K562 (cell line): ENCODE results near the gene PSG1. TPM values are rescaled to one million over a fixed set of nuclear protein-coding genes. Genes with fewer than 3 reads are reported as not detected.
A peak's percentile ranks its signal among the peaks of the same experiment; 100 is the strongest.

ENCODE experiments used
- ATAC-seq: fragments of 200-7000 bp; cut with Tn5 transposase; 3 replicates; pipeline ENCODE4 v1.9.1; 2020; ENCODE audit warnings: moderate library complexity
- BruUV-seq: library from RNA; stranded (reverse); fragments of 400-500 nt; replicated peaks from 2 replicates; lab custom pipeline; 2021; lab: Mats Ljungman, UMichigan
- CTCF ChIA-PET: fragments of 300-600 bp; formaldehyde crosslinking; extraction: SDS; loops from one replicate; lab custom pipeline; 2021; ENCODE audit warnings: low intra/inter-chr PET ratio; lab: Yijun Ruan, JAX
- POLR2A ChIA-PET: fragments of 300-600, 350-650 bp; sonication (Branson Sonifier 250); formaldehyde crosslinking; extraction: SDS; loops from one replicate; lab custom pipeline; 2021; ENCODE audit warnings: antibody characterized with exemption, inconsistent platforms; lab: Yijun Ruan, JAX
- DNase-seq, 4 experiments: peaks; one replicate each; pipeline versions ENCODE4 v3.0.0 to v3.0.0-alpha.2; 2011 to 2018; ENCODE audit warnings: low spot score in 3 of 4, mixed read lengths in 3 of 4; ENCODE audit errors: extremely low read depth in 1 of 4
- FAIRE-seq: peaks from 2 replicates; lab custom pipeline; 2011; peaks lifted over from hg19 to GRCh38; lab: Jason Lieb, UNC
- H2AFZ ChIP-seq: 2 replicates; pipeline ENCODE4 v1.6.0; 2011; ENCODE audit warnings: low read depth, low read length, control low read depth, inconsistent platforms
- H3K27ac ChIP-seq: fragments of 200-600 bp; 3 replicates; pipeline ENCODE4 v1.8.0; 2011; ENCODE audit warnings: low read depth, mild to moderate bottlenecking, control low read depth, inconsistent platforms, low read length, moderate library complexity, mixed read lengths; ENCODE audit errors: extremely low read depth
- H3K27me3 ChIP-seq, 2 experiments: fragments of 300-600 bp in 1 of 2; 2 replicates in 1 of 2; 3 replicates in 1 of 2; pipeline versions ENCODE4 v1.6.0 to v1.8.0; 2011; ENCODE audit warnings: inconsistent platforms in 2 of 2, low read length in 2 of 2, mild to moderate bottlenecking in 1 of 2, mixed read lengths in 1 of 2, moderate library complexity in 1 of 2; ENCODE audit not compliant: control insufficient read depth in 2 of 2, insufficient read depth in 2 of 2
- H3K36me3 ChIP-seq: fragments of 300-600 bp; 3 replicates; pipeline ENCODE4 v1.8.0; 2011; ENCODE audit warnings: mild to moderate bottlenecking, low read length, inconsistent platforms; ENCODE audit not compliant: control insufficient read depth, insufficient read depth
- H3K4me1 ChIP-seq, 2 experiments: fragments of 200-600 bp in 1 of 2; replicated peaks in 1 of 2; 2 replicates in 1 of 2; 3 replicates in 1 of 2; pipeline versions ENCODE4 v1.5.1 to v1.8.0; 2011; ENCODE audit warnings: inconsistent platforms in 2 of 2, low read length in 2 of 2, mild to moderate bottlenecking in 1 of 2, mixed read lengths in 1 of 2, moderate library complexity in 1 of 2; ENCODE audit not compliant: control insufficient read depth in 2 of 2, insufficient read depth in 2 of 2
- H3K4me2 ChIP-seq: 2 replicates; pipeline ENCODE4 v1.6.1; 2011; ENCODE audit warnings: low read length, control low read depth, inconsistent platforms, mixed read lengths; ENCODE audit not compliant: insufficient read depth
- H3K4me3 ChIP-seq: fragments of 200-600 bp; sonication (generic), shearing (Covaris generic); 2 replicates; pipeline ENCODE4 v1.5.1; 2016; ENCODE audit warnings: control low read depth, inconsistent platforms
- H3K79me2 ChIP-seq: fragments of 200-600 bp; 3 replicates; pipeline ENCODE4 v1.8.0; 2011; ENCODE audit warnings: low read length, inconsistent platforms; ENCODE audit not compliant: control insufficient read depth, insufficient read depth
- H3K9ac ChIP-seq, 2 experiments: 2 replicates each; pipeline versions ENCODE4 v1.6.0 to v1.6.1; 2011; ENCODE audit warnings: low read depth in 2 of 2, low read length in 2 of 2, control low read depth in 1 of 2, inconsistent platforms in 1 of 2, mild to moderate bottlenecking in 1 of 2, mixed read lengths in 1 of 2; ENCODE audit not compliant: insufficient read depth in 1 of 2
- H3K9me1 ChIP-seq: one replicate; pipeline ENCODE4 v1.6.0; 2011; ENCODE audit warnings: inconsistent platforms, mild to moderate bottlenecking, low read length, moderate library complexity; ENCODE audit not compliant: control insufficient read depth, insufficient read depth
- H3K9me3 ChIP-seq: replicated peaks from 2 replicates; pipeline ENCODE4 v1.5.1; 2011; ENCODE audit warnings: low read depth, low read length, inconsistent platforms; ENCODE audit not compliant: control insufficient read depth, insufficient read depth
- H4K20me1 ChIP-seq: replicated peaks from 2 replicates; pipeline ENCODE4 v1.6.1; 2011; ENCODE audit warnings: low read length, inconsistent platforms, mixed read lengths; ENCODE audit not compliant: control insufficient read depth, insufficient read depth
- ATF3 ChIP-seq, 2 experiments: fragments of 450-650 bp in 1 of 2; sonication (generic) in 1 of 2; formaldehyde crosslinking in 1 of 2; IDR thresholded peaks in 1 of 2; conservative IDR thresholded peaks in 1 of 2; 2 replicates each; pipeline versions ENCODE4 v1.6.1 to v1.8.1; 2016 to 2023; ENCODE audit warnings: mild to moderate bottlenecking in 2 of 2, moderate library complexity in 2 of 2, inconsistent platforms in 1 of 2, missing genetic modification reagents in 1 of 2
- EGR1 ChIP-seq: fragments of 450-650 bp; conservative IDR thresholded peaks from 2 replicates; pipeline ENCODE4 v1.6.1; 2017; ENCODE audit warnings: mild to moderate bottlenecking
- ERF ChIP-seq: fragments of 450-650 bp; formaldehyde crosslinking; IDR thresholded peaks from 2 replicates; pipeline ENCODE4 v1.4.0; 2020; ENCODE audit warnings: mild to moderate bottlenecking, mixed read lengths
- FOSL1 ChIP-seq: fragments of 200-800 bp; sonication (Bioruptor generic); conservative IDR thresholded peaks from 2 replicates; pipeline ENCODE4 v1.6.1; 2016; ENCODE audit warnings: missing genetic modification characterization, missing compliant biosample characterization
- SMARCA5 ChIP-seq: fragments of 450-650 bp; IDR thresholded peaks from 2 replicates; pipeline ENCODE4 v1.6.1; 2016
- WGBS: fragments of 100-300 bp; shearing (Covaris generic); methylation state at CpG from one replicate; pipeline ENCODE4 v1.1.6; 2016; ENCODE audit warnings: low coverage, mixed read lengths; ENCODE audit not compliant: insufficient coverage; ENCODE audit errors: missing lambda C conversion rate; 5-methylcytosine and 5-hydroxymethylcytosine counted together
- in situ Hi-C: fragments of 300-500 bp; cut with MboI; formaldehyde crosslinking; loops from 4 replicates; pipeline ENCODE4 v1.15.0; 2018; ENCODE audit warnings: inconsistent platforms, mixed read lengths
- intact Hi-C: fragments of 100-400 bp; cut with micrococcal nuclease; formaldehyde crosslinking; loops from 2 replicates; pipeline ENCODE4 v1.14.2; 2022
- polyA plus RNA-seq, 8 experiments: library from polyadenylated mRNA; depleted of rRNA in 4 of 8; stranded (reverse) in 5 of 8; unstranded in 3 of 8; fragments of >200 nt; fragmentation: Nextera tagmentation in 2 of 8; fragmentation: Illumina TruSeq in 1 of 8; extraction: Ambion mirVana in 2 of 8; extraction: Trizol in 1 of 8; gene quantifications; 2 replicates each; pipeline versions ENCODE4 v1.2.1 to v1.2.3, GENCODE V29; 2011 to 2014; ENCODE audit warnings: inconsistent platforms in 1 of 8, missing spikeins in 1 of 8
- total RNA-seq, 7 experiments: library from RNA; depleted of rRNA in 6 of 7; stranded (reverse); fragments of >200 nt in 6 of 7; fragmentation: Illumina TruSeq in 2 of 7; extraction: Trizol in 2 of 7; gene quantifications; 2 replicates each; pipeline versions ENCODE4 v1.2.1 to v1.2.3, GENCODE V29; 2011 to 2021; ENCODE audit warnings: low replicate concordance in 1 of 7

Gene PSG1
- total and polyA plus RNA-seq, 9 of the 15 experiments (the other 6 are each of a cell fraction or from before 2014, with no cell fraction given) = not detected

GRCh38 chr19:42850981-42851717 lies 28.4 kb downstream of the PSG1 start:
- in situ Hi-C loops (no loop called here), intact Hi-C loops (no loop called here)
- BruUV-seq = no TSS peak
- H3K36me3 ChIP-seq = no peaks in the 10 kb centered on the region
- H3K27me3 ChIP-seq = no peaks in the 10 kb centered on the region
- FAIRE-seq (no peak), DNase-seq (no peak), ATAC-seq (no peak)
- H2AFZ ChIP-seq = no peak overlapping the region
- POLR2A ChIA-PET = no interaction called here
- H3K9me3 ChIP-seq = no peaks in the 10 kb centered on the region
- H3K4me3 ChIP-seq = no peak overlapping the region
- H3K27ac ChIP-seq = no peak overlapping the region
- no peaks in the 10 kb centered on the region for H3K9me1 ChIP-seq
- H3K79me2 ChIP-seq = no peaks in the 10 kb centered on the region
- H3K4me1 ChIP-seq = no peaks in the 10 kb centered on the region
- no peak overlapping the region for H3K9ac ChIP-seq
- no peaks in the 10 kb centered on the region for H4K20me1 ChIP-seq
- no peak overlapping the region for H3K4me2 ChIP-seq
- CTCF ChIA-PET = no interaction called here
- WGBS = 1% methylated on average over 6 of the region's 6 CpGs
- TF ChIP-seq ERF (CRISPR knock-in tag) (no peak), FOSL1 (tag) (peak; percentile 69), ATF3 (IDR thresholded peaks at IDR 0.05) (peak; percentile 16; the same call in 1 of the 2 replicates), ATF3 (CRISPR knock-in tag; conservative IDR thresholded peaks at IDR 0.05) (no peak)

- Histone ChIP-seq H3K36me3 (no peaks in the 10 kb centered on the region), H3K27ac (no peak overlapping the region), H3K79me2 (no peaks in the 10 kb centered on the region), H3K27me3 (no peaks in the 10 kb centered on the region), H3K9me3 (no peaks in the 10 kb centered on the region), H4K20me1 (no peaks in the 10 kb centered on the region), H3K9me1 (no peaks in the 10 kb centered on the region), H3K4me1 (no peaks in the 10 kb centered on the region), H3K9ac (no peak overlapping the region), H3K4me3 (no peak overlapping the region), H3K4me2 (no peak overlapping the region), H2AFZ (no peak overlapping the region)
- CTCF ChIA-PET = no interaction called here
- intact Hi-C loops = no loop called here
- DNase-seq = no peak
- in situ Hi-C loops = no loop called here
- FAIRE-seq = no peak
- no TSS peak for BruUV-seq
- 0% methylated on average over 2 of the region's 2 CpGs for WGBS
- POLR2A ChIA-PET = no interaction called here
- no peak for ATAC-seq
- TF ChIP-seq EGR1 (no peak), SMARCA5 (no peak)
Observed at GRCh38 chr19:42846597-42846996, 32.9 kb downstream of the PSG1 start.
